GM21515 (cell line): Measurements from ENCODE around the gene PTPN12.
"Not testable (repeated sequence)": the region's sequence is repeated elsewhere in the genome, so short reads cannot be mapped to it uniquely, and the experiment has no call there.

ENCODE experiments used
- ATAC-seq: cut with Tn5 transposase; IDR thresholded peaks from one replicate; pipeline ENCODE4 v1.9.1; 2021; ENCODE audit not compliant: unreplicated experiment

PTPN12 gene

DNA sequence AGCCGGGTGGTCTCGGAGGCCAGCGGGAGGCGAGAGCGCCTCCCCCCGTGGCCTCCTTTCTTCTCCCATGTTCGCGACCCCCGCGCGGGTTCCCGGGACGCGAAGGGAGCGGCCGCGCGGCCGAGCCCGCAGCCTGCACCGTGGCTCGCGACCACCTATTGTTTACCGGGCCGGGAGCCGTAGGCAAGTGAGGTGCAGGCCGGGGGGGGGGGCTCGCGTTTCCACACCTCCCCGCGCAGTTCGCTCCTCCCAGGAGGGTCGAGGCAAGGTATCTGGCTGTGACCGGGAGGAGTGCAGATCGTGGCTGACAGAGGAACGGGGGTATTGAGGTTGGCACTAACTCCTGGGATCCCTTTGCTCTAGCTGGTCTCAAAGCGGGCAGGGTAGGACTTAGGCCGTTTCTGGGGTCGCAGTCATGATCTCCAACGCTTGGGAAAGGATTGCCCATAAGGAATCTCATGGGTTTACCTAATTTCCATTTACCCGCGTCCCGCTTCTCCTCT, 734 bp downstream of the PTPN12 start:
- ATAC-seq, result no peak

GRCh38 chr7:77538281-77539212, 1.5 kb downstream of the PTPN12 start:
- no peak for ATAC-seq

DNA sequence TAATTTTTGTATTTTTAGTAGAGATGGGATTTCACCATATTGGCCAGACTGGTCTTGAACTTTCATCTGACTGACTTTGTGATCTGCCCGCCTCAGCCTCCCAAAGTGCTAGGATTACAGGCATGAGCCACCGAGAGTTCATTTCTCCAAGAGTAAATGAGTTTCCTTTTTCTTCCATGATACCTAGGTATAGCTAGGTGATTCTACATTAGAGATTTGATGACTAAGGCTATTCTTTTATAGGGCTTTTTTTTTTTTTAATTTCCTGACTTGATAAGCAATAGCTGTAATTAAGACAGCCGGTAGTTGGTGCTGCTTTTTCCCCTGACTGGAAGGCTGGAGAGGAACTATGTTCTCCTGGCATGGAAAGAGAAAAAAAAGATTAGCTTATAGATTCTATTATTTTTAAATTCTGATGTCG, 3.3 kb downstream of the PTPN12 start:
- ATAC-seq, result no peak

DNA sequence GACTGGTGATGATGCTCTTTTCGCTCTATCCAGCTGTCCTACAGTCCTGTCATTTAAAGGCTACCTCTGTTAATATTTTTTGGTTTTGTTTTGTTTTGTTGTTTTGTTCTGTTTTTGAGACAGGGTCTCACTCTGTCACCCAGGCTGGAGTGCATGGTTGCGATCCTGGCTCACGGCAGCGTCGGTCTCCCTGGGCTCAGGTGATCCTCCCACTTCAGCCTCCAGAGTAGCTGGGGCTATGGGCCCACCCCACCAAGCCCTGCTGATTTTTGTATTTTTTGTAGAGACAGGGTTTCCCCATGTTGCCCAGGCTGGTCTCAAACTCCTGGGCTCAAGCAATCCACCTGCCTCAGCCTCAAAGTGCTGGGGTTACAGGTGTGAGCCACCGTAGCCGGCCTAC, 3.9 kb downstream of the PTPN12 start:
- ATAC-seq, result not testable (repeated sequence)

GRCh38 chr7:77542409-77542808, 5.3 kb downstream of the PTPN12 start:
- ATAC-seq, result no peak

DNA sequence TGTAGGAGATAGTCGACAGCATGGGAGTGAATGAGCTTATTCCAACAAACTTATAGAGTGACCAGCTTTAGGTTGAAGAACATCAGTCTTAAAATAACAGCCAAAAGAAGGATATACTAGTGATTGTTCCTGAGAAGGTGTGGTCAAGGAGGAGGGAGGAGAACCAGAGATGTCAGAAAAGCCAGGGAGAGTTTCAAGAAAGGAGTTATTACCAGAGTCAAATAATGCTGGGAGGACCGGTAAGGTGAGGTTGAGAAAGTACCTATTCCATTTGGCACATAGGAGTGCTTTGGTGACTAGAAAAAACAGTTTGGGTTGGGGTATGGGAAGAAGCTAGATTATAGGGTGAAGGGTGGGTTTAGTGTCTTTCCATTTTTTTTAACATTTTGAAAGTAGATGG, 5.8 kb downstream of the PTPN12 start:
- ATAC-seq, result no peak

DNA sequence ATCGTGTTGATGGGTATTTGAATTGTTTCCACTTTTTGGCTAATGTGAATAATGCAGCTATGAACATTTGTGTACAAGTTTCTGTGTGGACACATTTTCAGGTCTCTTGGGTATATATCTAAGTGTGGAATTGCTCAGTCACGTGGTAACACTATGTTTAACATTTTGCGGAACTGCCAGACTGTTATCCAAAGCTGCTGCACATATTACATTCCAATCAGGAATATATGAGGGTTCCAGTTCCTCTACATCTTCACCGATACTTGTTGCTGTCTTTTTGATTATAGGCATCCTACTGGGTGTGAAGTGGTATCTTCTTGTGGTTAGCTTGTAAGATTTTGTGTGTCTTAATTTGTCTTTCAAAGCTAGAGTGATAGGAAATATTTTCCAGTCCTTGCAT, 6.8 kb downstream of the PTPN12 start:
- ATAC-seq, result no peak

DNA sequence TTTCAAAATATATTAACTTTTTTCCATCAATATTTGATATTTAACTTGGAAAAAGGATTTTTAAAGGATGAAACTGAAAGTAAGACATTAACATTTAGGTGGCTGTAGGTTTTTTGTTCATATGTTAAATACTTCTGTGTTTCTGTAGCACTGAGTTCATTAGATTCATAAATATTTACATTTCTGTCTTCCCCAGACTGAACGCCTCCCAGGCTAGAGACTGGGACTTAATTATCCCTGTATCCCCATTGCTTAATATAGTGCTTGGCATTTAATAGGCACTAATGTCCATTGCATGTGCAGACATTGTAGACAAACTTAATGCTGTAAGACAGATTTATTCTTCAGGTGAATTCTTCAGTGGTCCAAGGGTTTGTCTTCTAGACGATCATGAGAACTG, 7.4 kb downstream of the PTPN12 start:
- no peak for ATAC-seq

DNA sequence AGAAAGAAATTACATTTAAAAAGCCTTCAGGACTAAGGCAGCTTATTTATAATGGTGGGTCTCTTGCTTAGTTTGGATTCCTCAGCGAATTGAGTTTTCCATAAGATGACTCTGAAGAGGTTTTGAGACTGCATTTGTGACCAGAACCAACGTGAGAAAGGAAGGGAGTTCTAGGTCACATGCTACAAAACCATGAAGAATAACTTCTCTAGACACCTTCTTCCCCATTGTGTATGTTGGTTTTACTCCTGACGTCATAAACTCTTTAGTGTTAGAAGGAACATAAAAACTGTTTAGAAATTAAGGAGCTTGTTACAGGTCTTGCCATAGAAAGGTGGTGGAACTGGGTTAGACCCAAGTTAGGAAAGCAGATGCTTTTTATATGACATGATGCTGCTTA, 11.1 kb downstream of the PTPN12 start:
- no peak for ATAC-seq

GRCh38 chr7:77549106-77549870, 12.2 kb downstream of the PTPN12 start:
- ATAC-seq, result no peak

GRCh38 chr7:77550586-77550985, 13.5 kb downstream of the PTPN12 start:
- no peak for ATAC-seq

- ATAC-seq, result no peak
Measured at GRCh38 chr7:77553123-77553522, 16.0 kb downstream of the PTPN12 start.

- ATAC-seq, result no peak
Measured at GRCh38 chr7:77558284-77558967, 21.3 kb downstream of the PTPN12 start.

DNA sequence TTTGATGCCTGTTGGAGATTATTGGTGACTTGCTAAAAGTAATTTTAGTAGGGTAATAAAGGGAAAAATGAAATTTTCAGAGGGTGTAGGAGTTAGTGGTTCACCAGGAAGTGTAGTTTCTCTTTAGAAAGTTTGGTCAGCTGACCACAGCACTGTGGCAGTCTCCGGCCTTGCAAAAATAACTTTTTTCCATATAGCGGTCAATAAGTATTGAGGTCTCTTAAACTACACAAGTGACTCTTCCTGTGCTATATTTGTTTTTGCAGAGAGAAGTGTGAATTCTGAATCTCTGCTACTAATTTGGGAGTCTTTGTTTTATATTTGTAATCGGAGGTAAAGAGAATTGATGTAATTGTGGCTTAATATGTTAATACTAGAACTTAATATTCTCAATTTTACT, 24.3 kb downstream of the PTPN12 start:
- peak; percentile 84 for ATAC-seq

DNA sequence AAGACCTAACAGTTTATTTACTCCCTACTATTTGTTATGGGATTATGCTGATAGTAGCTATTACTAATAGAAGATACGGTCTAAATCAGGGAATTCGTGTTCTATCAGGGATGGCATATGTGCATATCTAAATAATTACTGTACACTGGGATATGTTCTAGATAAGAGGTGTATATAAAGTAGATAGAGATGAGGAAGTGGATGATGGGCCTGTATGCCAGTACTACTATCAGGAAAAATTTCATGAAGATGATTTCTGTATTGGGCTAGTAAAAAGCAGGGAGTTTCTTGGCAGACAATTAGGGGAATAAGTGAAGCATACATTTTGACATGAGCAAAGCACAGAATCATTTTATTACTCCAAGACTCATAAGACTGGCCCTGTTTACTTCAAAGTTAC, 26.2 kb downstream of the PTPN12 start:
- no peak for ATAC-seq

GRCh38 chr7:77565917-77566316, 28.8 kb downstream of the PTPN12 start:
- ATAC-seq, result no peak

GRCh38 chr7:77566421-77566820, 29.3 kb downstream of the PTPN12 start:
- no peak for ATAC-seq

- ATAC-seq, result no peak
Measured at GRCh38 chr7:77569514-77570232, 32.6 kb downstream of the PTPN12 start.

GRCh38 chr7:77570330-77571011, 33.4 kb downstream of the PTPN12 start:
- ATAC-seq, result no peak

GRCh38 chr7:77571801-77572200, 34.7 kb downstream of the PTPN12 start:
- ATAC-seq, result no peak
